Progenitor cell of endocrine pancreas (in vitro differentiated cells): Measurements from ENCODE around the gene UTF1. TPM values are rescaled to one million over a fixed set of nuclear protein-coding genes. Genes with fewer than 3 reads are reported as not detected.

Experiments
- DNase-seq: peaks from one replicate; pipeline ENCODE4 v3.0.0; 2021; ENCODE audit warnings: low spot score; ENCODE audit not compliant: unreplicated experiment
- H3K27ac Mint-ChIP-seq: 2 replicates; pipeline ENCODE4 v1.8.0; 2021; ENCODE audit warnings: mild to moderate bottlenecking, moderate library complexity, mixed read lengths
- H3K27me3 Mint-ChIP-seq: 2 replicates; pipeline ENCODE4 v1.8.0; 2021; ENCODE audit warnings: mixed read lengths
- H3K36me3 Mint-ChIP-seq: 2 replicates; pipeline ENCODE4 v1.8.0; 2022; ENCODE audit warnings: mixed read lengths; ENCODE audit not compliant: insufficient read depth
- H3K4me1 Mint-ChIP-seq: 2 replicates; pipeline ENCODE4 v1.8.0; 2021; ENCODE audit warnings: low read depth, mixed read lengths
- H3K4me3 Mint-ChIP-seq: 2 replicates; pipeline ENCODE4 v1.8.0; 2021; ENCODE audit warnings: low read depth, mild to moderate bottlenecking, moderate library complexity, mixed read lengths
- H3K9me3 Mint-ChIP-seq: 2 replicates; pipeline ENCODE4 v1.8.0; 2021; ENCODE audit warnings: low read depth, mixed read lengths
- CTCF ChIP-seq: fragments of 200-600 bp; sonication (generic); IDR thresholded peaks from one replicate; pipeline ENCODE4 v1.5.0; 2021; ENCODE audit warnings: antibody characterized with exemption, mild to moderate bottlenecking; ENCODE audit not compliant: unreplicated experiment
- total RNA-seq: library from RNA; stranded (reverse); gene quantifications from 2 replicates; pipeline ENCODE4 v1.2.1, GENCODE V29; 2021

The UTF1 gene
- total RNA-seq, 1 donor from 2014 or later = not detected

- no peaks in the 10 kb centered on the region for H3K27me3 Mint-ChIP-seq
- H3K27ac Mint-ChIP-seq = no peak overlapping the region
- no peak for DNase-seq
- no peaks in the 10 kb centered on the region for H3K36me3 Mint-ChIP-seq
- no peak for TF ChIP-seq CTCF
- no peaks in the 10 kb centered on the region for H3K9me3 Mint-ChIP-seq
- H3K4me1 Mint-ChIP-seq = no peaks in the 10 kb centered on the region
- no peak overlapping the region for H3K4me3 Mint-ChIP-seq
Observed at GRCh38 chr10:133204226-133205015, 25.6 kb upstream of the UTF1 start.

- H3K9me3 Mint-ChIP-seq = no peaks in the 10 kb centered on the region
- no peak for DNase-seq
- H3K36me3 Mint-ChIP-seq = no peaks in the 10 kb centered on the region
- H3K27me3 Mint-ChIP-seq = no peaks in the 10 kb centered on the region
- H3K27ac Mint-ChIP-seq = no peak overlapping the region
- no peak for TF ChIP-seq CTCF
- H3K4me1 Mint-ChIP-seq = no peaks in the 10 kb centered on the region
- no peak overlapping the region for H3K4me3 Mint-ChIP-seq
Observed at GRCh38 chr10:133205146-133205545, 24.9 kb upstream of the UTF1 start.

DNA sequence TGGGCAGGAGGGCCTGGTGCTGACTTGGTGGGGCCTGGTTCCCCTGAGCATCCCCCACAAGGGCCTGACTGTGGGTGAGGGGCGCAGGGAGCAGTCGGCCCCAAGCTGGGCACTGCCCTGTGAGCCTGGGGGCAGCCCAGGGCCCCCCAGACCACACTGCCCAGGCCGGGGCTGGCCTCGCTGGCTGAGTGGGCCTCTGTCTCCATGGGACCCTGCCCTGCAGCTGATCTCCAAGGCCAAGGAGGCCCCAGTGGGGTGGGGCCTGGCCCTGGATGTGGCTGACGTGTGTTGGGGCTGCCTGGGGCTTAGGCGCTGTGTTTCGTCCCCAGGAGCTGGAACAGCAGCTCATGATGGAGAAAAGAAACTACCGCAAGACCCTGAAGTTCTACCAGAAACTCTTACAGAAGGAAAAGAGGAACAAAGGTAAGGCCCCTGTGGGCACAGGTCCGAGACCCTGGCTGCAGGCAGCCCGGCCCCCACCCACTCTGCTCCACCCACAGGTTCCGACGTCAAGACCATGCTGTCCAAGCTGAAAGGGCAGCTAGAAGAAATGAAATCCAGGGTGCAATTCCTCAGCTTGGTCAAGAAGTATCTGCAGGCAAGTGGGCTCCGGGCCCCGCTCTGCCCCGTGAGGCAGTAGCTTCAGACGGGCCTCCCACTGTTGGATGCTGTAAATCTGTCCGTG is 23.5 kb upstream of the UTF1 start:
- TF ChIP-seq CTCF = no peak
- H3K9me3 Mint-ChIP-seq = no peaks in the 10 kb centered on the region
- H3K27me3 Mint-ChIP-seq = no peaks in the 10 kb centered on the region
- no peak overlapping the region for H3K27ac Mint-ChIP-seq
- H3K4me1 Mint-ChIP-seq = no peaks in the 10 kb centered on the region
- no peak for DNase-seq
- H3K36me3 Mint-ChIP-seq = no peaks in the 10 kb centered on the region
- H3K4me3 Mint-ChIP-seq = no peak overlapping the region

GRCh38 chr10:133207041-133207600 is 22.9 kb upstream of the UTF1 start:
- Mint-ChIP-seq H3K27me3 (no peaks in the 10 kb centered on the region), H3K9me3 (no peaks in the 10 kb centered on the region), H3K4me1 (no peaks in the 10 kb centered on the region), H3K36me3 (peaks cover 1% of the 10 kb centered on the region), H3K4me3 (no peak overlapping the region), H3K27ac (no peak overlapping the region)
- TF ChIP-seq CTCF = no peak
- DNase-seq = no peak

- H3K4me1 Mint-ChIP-seq = no peaks in the 10 kb centered on the region
- TF ChIP-seq CTCF = no peak
- H3K36me3 Mint-ChIP-seq = peaks cover 2% of the 10 kb centered on the region
- no peak overlapping the region for H3K27ac Mint-ChIP-seq
- no peak overlapping the region for H3K4me3 Mint-ChIP-seq
- DNase-seq = no peak
- no peaks in the 10 kb centered on the region for H3K27me3 Mint-ChIP-seq
- H3K9me3 Mint-ChIP-seq = no peaks in the 10 kb centered on the region
Observed at GRCh38 chr10:133207627-133208026, 22.4 kb upstream of the UTF1 start.
